Measurements from ENCODE around the gene GOSR2. TPM values are rescaled to one million over a fixed set of nuclear protein-coding genes. Genes with fewer than 3 reads are reported as not detected.

GOSR2 gene
- total and polyA plus RNA-seq, 2 of the 13 experiments (the other 11 are each of a cell fraction or from before 2014, with no cell fraction given) = 61.5 to 63.9 TPM

GRCh38 chr17:46977750-46978488 is 55.0 kb downstream of the GOSR2 start:
- ChIA-PET POLR2A (no interaction called here), CTCF (ENCODE audit: low intra/inter-chr PET ratio, low total read pairs) (interaction anchor here (1.4 kb wide), 1 partner anchor 23 kb away, joined by 4 read pairs; no protein-coding TSS in a partner anchor)
- DNase-seq (ENCODE audit: low spot score) (no peak), FAIRE-seq (no peak), ATAC-seq (no peak)
- Histone ChIP-seq H3K9me3 (ENCODE audit: low read length) (no peaks in the 10 kb centered on the region), H3K79me2 (ENCODE audit: insufficient read depth, low read length) (no peaks in the 10 kb centered on the region), H3K27me3 (ENCODE audit: control insufficient read depth in 1 of 2, insufficient read depth in 2 of 2, low read length in 2 of 2) (no peaks in the 10 kb centered on the region), H3K9ac (ENCODE audit: insufficient read depth, low read depth, low read length) (no peak overlapping the region), H2AFZ (ENCODE audit: low read length) (no peak overlapping the region), H3K4me1 (ENCODE audit: insufficient read depth, low read length) (peaks cover 22% of the 10 kb centered on the region), H3K36me3 (replicated peaks in 1 of 2; ENCODE audit: control insufficient read depth in 1 of 2, insufficient read depth in 2 of 2, low read length in 2 of 2) (no peaks in the 10 kb centered on the region; a peak in 1 of 5 replicates), H3K27ac (ENCODE audit: extremely low read length, insufficient read depth, low read length) (no peak overlapping the region), H3K4me3 (replicated peaks in 1 of 3; ENCODE audit: insufficient read depth in 1 of 3, low read depth in 2 of 3, low read length in 3 of 3) (no peak overlapping the region), H4K20me1 (ENCODE audit: insufficient read depth, low read length) (no peaks in the 10 kb centered on the region), H3K4me2 (ENCODE audit: low read depth, low read length) (no peak overlapping the region)
- in situ Hi-C loops (cut with HindIII; ENCODE audit: extremely low pct_ligation_motif_present, low pct_unique_long_range_greater_than_20kb) (no loop called here), intact Hi-C loops (cut with micrococcal nuclease; ENCODE audit: unreplicated experiment) (no loop called here)
- WGBS (ENCODE audit: low lambda C conversion rate) = 92% methylated on average over 34 of the region's 36 CpGs
- no TSS peak for BruUV-seq (replicated peaks)
- TF ChIP-seq FOXO4 (CRISPR knock-in tag; conservative IDR thresholded peaks at IDR 0.05) = no peak
- TF ChIP-seq XBP1 (CRISPR knock-in tag; IDR thresholded peaks at IDR 0.05) = no peak
- no peak for TF ChIP-seq TFDP2 (CRISPR knock-in tag; IDR thresholded peaks at IDR 0.05)
- no peak for TF ChIP-seq ZKSCAN5 (CRISPR knock-in tag; IDR thresholded peaks at IDR 0.05)
- no peak for TF ChIP-seq ELF3 (CRISPR knock-in tag; IDR thresholded peaks at IDR 0.05)
- no peak for TF ChIP-seq IRF2 (CRISPR knock-in tag; IDR thresholded peaks at IDR 0.05)

All from HepG2 (cell line).